Endothelial cell of umbilical vein (primary cell): ENCODE results near the gene SPEF1. TPM values are rescaled to one million over a fixed set of nuclear protein-coding genes. Genes with fewer than 3 reads are reported as not detected.

ENCODE experiments used
- BruUV-seq: library from RNA; stranded (reverse); fragments of 400-500 nt; replicated peaks from 2 replicates; lab custom pipeline; 2021; lab: Mats Ljungman, UMichigan
- CTCF ChIA-PET: fragments of 300-600, 350-600 bp; sonication (Branson Sonifier 250); formaldehyde crosslinking; loops from one replicate; lab custom pipeline; 2021; ENCODE audit warnings: antibody characterized with exemption, inconsistent platforms; lab: Charles Lee
- POLR2A ChIA-PET: fragments of 300-600, 350-600 bp; sonication (Branson Sonifier 250); formaldehyde crosslinking; loops from one replicate; lab custom pipeline; 2021; ENCODE audit warnings: antibody characterized with exemption, inconsistent platforms; lab: Charles Lee
- DNase-seq: peaks from one replicate; pipeline ENCODE4 v3.0.0-alpha.2; 2011; ENCODE audit warnings: low read depth, low spot score
- FAIRE-seq: peaks from 2 replicates; lab custom pipeline; 2011; peaks lifted over from hg19 to GRCh38; lab: Jason Lieb, UNC
- H2AFZ ChIP-seq: 2 replicates; pipeline ENCODE4 v1.6.0; 2012; ENCODE audit warnings: low read depth, low read length, control low read depth, inconsistent platforms
- H3K27ac ChIP-seq: 2 replicates; pipeline ENCODE4 v1.5.1; 2011; ENCODE audit warnings: low read depth, mild to moderate bottlenecking, control low read depth, low read length, moderate library complexity; ENCODE audit not compliant: insufficient read depth
- H3K27me3 ChIP-seq, 2 experiments: 2 replicates each; pipeline versions ENCODE4 v1.6.0 to v1.6.1; 2011; ENCODE audit warnings: low read length in 2 of 2, mixed read lengths in 1 of 2; ENCODE audit not compliant: control insufficient read depth in 2 of 2, insufficient read depth in 2 of 2
- H3K36me3 ChIP-seq, 2 experiments: 2 replicates in 1 of 2; 3 replicates in 1 of 2; pipeline ENCODE4 v1.5.1; 2011; ENCODE audit warnings: low read length in 2 of 2, mild to moderate bottlenecking in 1 of 2, moderate library complexity in 1 of 2; ENCODE audit not compliant: control insufficient read depth in 2 of 2, insufficient read depth in 2 of 2; ENCODE audit errors: extremely low read depth in 1 of 2
- H3K4me1 ChIP-seq: 3 replicates; pipeline ENCODE4 v1.5.1; 2011; ENCODE audit warnings: mild to moderate bottlenecking, low read length; ENCODE audit not compliant: control insufficient read depth, insufficient read depth; ENCODE audit errors: extremely low read depth
- H3K4me2 ChIP-seq: 2 replicates; pipeline ENCODE4 v1.6.1; 2011; ENCODE audit warnings: low read length, control low read depth, mixed read lengths; ENCODE audit not compliant: insufficient read depth
- H3K4me3 ChIP-seq, 3 experiments: fragments of 200-600 bp in 1 of 3; sonication (generic), shearing (Covaris generic) in 1 of 3; replicated peaks in 1 of 3; 2 replicates each; pipeline ENCODE4 v1.5.1; 2011 to 2016; ENCODE audit warnings: control low read depth in 3 of 3, low read length in 3 of 3, mild to moderate bottlenecking in 2 of 3, inconsistent platforms in 1 of 3, low read depth in 1 of 3, moderate library complexity in 1 of 3; ENCODE audit not compliant: insufficient read depth in 1 of 3
- H3K79me2 ChIP-seq: 2 replicates; pipeline ENCODE4 v1.6.0; 2012; ENCODE audit warnings: low read length, inconsistent platforms; ENCODE audit not compliant: control insufficient read depth, insufficient read depth
- H3K9ac ChIP-seq: replicated peaks from 2 replicates; pipeline ENCODE3; 2011; ENCODE audit warnings: low read length, control low read depth; ENCODE audit not compliant: insufficient read depth; ENCODE audit errors: extremely low read depth
- H3K9me1 ChIP-seq: replicated peaks from 3 replicates; pipeline ENCODE4 v1.6.0; 2011; ENCODE audit warnings: mild to moderate bottlenecking, low read length; ENCODE audit not compliant: control insufficient read depth, insufficient read depth; ENCODE audit errors: extremely low read depth
- H3K9me3 ChIP-seq: replicated peaks from 2 replicates; pipeline ENCODE4 v1.5.1; 2012; ENCODE audit warnings: low read length, inconsistent platforms; ENCODE audit not compliant: control insufficient read depth, insufficient read depth
- H4K20me1 ChIP-seq: replicated peaks from 2 replicates; pipeline ENCODE3; 2011; ENCODE audit warnings: mild to moderate bottlenecking, low read length; ENCODE audit not compliant: control insufficient read depth, insufficient read depth; ENCODE audit errors: extremely low read depth
- CTCF ChIP-seq, 2 donors: IDR thresholded peaks; 1 replicate in 1 of 2; 2 replicates in 1 of 2; pipeline ENCODE4 v1.5.1; 2011; ENCODE audit warnings: low read length in 2 of 2, mild to moderate bottlenecking in 2 of 2, moderate library complexity in 2 of 2, control low read depth in 1 of 2, inconsistent platforms in 1 of 2, low read depth in 1 of 2; ENCODE audit not compliant: insufficient read depth in 1 of 2; ENCODE audit errors: extremely low read depth in 1 of 2
- EZH2 ChIP-seq: IDR thresholded peaks from 2 replicates; pipeline ENCODE4 v1.6.1; 2012; ENCODE audit warnings: borderline replicate concordance, low read depth, mild to moderate bottlenecking, moderate library complexity, low read length, inconsistent platforms; ENCODE audit not compliant: severe bottlenecking
- FOS ChIP-seq: IDR thresholded peaks from 2 replicates; pipeline ENCODE4 v1.6.1; 2011; ENCODE audit warnings: mild to moderate bottlenecking, low read length, moderate library complexity, borderline replicate concordance; ENCODE audit not compliant: insufficient read depth
- GATA2 ChIP-seq: IDR thresholded peaks from 2 replicates; pipeline ENCODE4 v1.7.0; 2011; ENCODE audit warnings: low read depth, mild to moderate bottlenecking, moderate library complexity, mixed read lengths, low read length; ENCODE audit not compliant: insufficient read length, insufficient read depth
- JUN ChIP-seq: IDR thresholded peaks from 2 replicates; pipeline ENCODE4 v1.6.1; 2011; ENCODE audit warnings: borderline replicate concordance, low read depth; ENCODE audit not compliant: insufficient read length, insufficient read depth
- MAX ChIP-seq: IDR thresholded peaks from 2 replicates; pipeline ENCODE4 v1.6.1; 2011; ENCODE audit not compliant: insufficient read depth, insufficient read length
- MYC ChIP-seq: IDR thresholded peaks from one replicate; pipeline ENCODE4 v1.6.1; 2011; ENCODE audit warnings: mild to moderate bottlenecking, low read depth, low read length
- POLR2A ChIP-seq: IDR thresholded peaks from 2 replicates; pipeline ENCODE4 v1.6.1; 2012; ENCODE audit warnings: low read depth, mild to moderate bottlenecking, control low read depth, low read length
- POLR2AphosphoS5 ChIP-seq: IDR thresholded peaks from 2 replicates; pipeline ENCODE4 v1.6.1; 2012; ENCODE audit warnings: low read depth, mild to moderate bottlenecking, control low read depth, low read length, moderate library complexity; ENCODE audit not compliant: insufficient read depth
- dilution Hi-C: fragments of 300-500 bp; cut with MboI; formaldehyde crosslinking; loops from one replicate; pipeline ENCODE4 v1.15.0; 2019; ENCODE audit warnings: low sequenced_read_pairs; ENCODE audit not compliant: extremely low pct_ligation_motif_present
- intact Hi-C: fragments of 100-400 bp; cut with micrococcal nuclease; formaldehyde crosslinking; loops from one replicate; pipeline ENCODE4 v1.10.0; 2022
- polyA plus RNA-seq, 4 experiments: library from polyadenylated mRNA; depleted of rRNA in 3 of 4; stranded (reverse) in 3 of 4; unstranded in 1 of 4; fragments of >200 nt; gene quantifications; 2 replicates each; pipeline versions ENCODE4 v1.2.1 to v1.2.3, GENCODE V29; 2011 to 2012; ENCODE audit warnings: missing spikeins in 1 of 4
- total RNA-seq: library from RNA; stranded (reverse); gene quantifications from 2 replicates; pipeline ENCODE4 v1.2.3, GENCODE V29; 2021

Gene SPEF1
- total and polyA plus RNA-seq, 2 donors (not counting 3 experiments of a cell fraction or from before 2014, with no cell fraction given): 0.07 to 0.44 TPM

GRCh38 chr20:3796477-3797225, 15.4 kb upstream of the SPEF1 start:
- Histone ChIP-seq H3K27me3 (no peaks in the 10 kb centered on the region), H4K20me1 (no peaks in the 10 kb centered on the region), H3K9me1 (no peaks in the 10 kb centered on the region), H3K9ac (peak overlapping the region; percentile 58), H3K27ac (peak overlapping the region; percentile 9), H3K4me2 (peak overlapping the region; percentile 68), H3K36me3 (peaks cover 0 to 7% of the 10 kb centered on the region in 2 experiments), H2AFZ (no peak overlapping the region), H3K79me2 (peaks cover 25% of the 10 kb centered on the region), H3K4me1 (peaks cover 20% of the 10 kb centered on the region), H3K9me3 (no peaks in the 10 kb centered on the region), H3K4me3 (peak overlapping the region; percentile 66 to 90 (median 69))
- POLR2A ChIA-PET: interaction anchor here (1.0 to 1.2 kb wide), 3 partner anchors 8 to 24 kb away, joined by 3 to 4 read pairs (median 3); partner anchors contain the start of gene SPEF1
- CTCF ChIA-PET: interaction anchor here (1.0 to 2.1 kb wide), 6 partner anchors 8 to 58 kb away, joined by 3 to 29 read pairs (median 5); partner anchors contain the start of genes AP5S1, CENPB and SPEF1
- dilution Hi-C loops: no loop called here
- FAIRE-seq (peak; percentile 35), DNase-seq (no peak)
- BruUV-seq: no TSS peak
- intact Hi-C loops: loop anchor here (1.0 kb wide), 2 partner anchors 12 to 24 kb away; partner anchors contain the start of gene AP5S1
- no peak for TF ChIP-seq POLR2A

- H3K9me3 ChIP-seq: no peaks in the 10 kb centered on the region
- H3K79me2 ChIP-seq: peaks cover 25% of the 10 kb centered on the region
- no peaks in the 10 kb centered on the region for H3K9me1 ChIP-seq
- DNase-seq (peak; percentile 88), FAIRE-seq (peak; percentile 97)
- H3K4me2 ChIP-seq: peak within 1 kb of the TSS; percentile 75
- peak within 1 kb of the TSS; percentile 84 for H3K27ac ChIP-seq
- intact Hi-C loops: loop anchor here (1.0 kb wide), 2 partner anchors 13 to 25 kb away; partner anchors contain the start of gene AP5S1
- no peaks in the 10 kb centered on the region for H3K36me3 ChIP-seq
- peak within 1 kb of the TSS; percentile 79 for H2AFZ ChIP-seq
- peak within 1 kb of the TSS; percentile 91 for H3K9ac ChIP-seq
- TF ChIP-seq JUN (no peak), MAX (no peak), MYC (no peak), CTCF (IDR thresholded peaks at IDR 0.05; ENCODE audit: extremely low read depth in 1 of 2, insufficient read depth in 1 of 2, low read depth in 1 of 2, low read length in 2 of 2) (peak in 1 of 2 donors; percentile 49), EZH2 (no peak), POLR2AphosphoS5 (peak; percentile 57), FOS (no peak), GATA2 (no peak), POLR2A (peak; percentile 61)
- dilution Hi-C loops: no loop called here
- H3K27me3 ChIP-seq: no peaks in the 10 kb centered on the region
- CTCF ChIA-PET: interaction anchor here (1.0 to 2.1 kb wide), 6 partner anchors 9 to 59 kb away, joined by 3 to 29 read pairs (median 5); partner anchors contain the start of genes AP5S1, CENPB and SPEF1
- BruUV-seq: TSS peak; percentile 84
- H3K4me3 ChIP-seq: peak within 1 kb of the TSS; percentile 66 to 90 (median 70)
- POLR2A ChIA-PET: interaction anchor here (1.0 to 1.2 kb wide), 3 partner anchors 9 to 25 kb away, joined by 3 to 4 read pairs (median 3); partner anchors contain the start of gene SPEF1
- H4K20me1 ChIP-seq: no peaks in the 10 kb centered on the region
- H3K4me1 ChIP-seq: peaks cover 20% of the 10 kb centered on the region
Observed at GRCh38 chr20:3795511-3796468, 14.5 kb upstream of the SPEF1 start, which contains the start of gene CDC25B. Gene CDC25B (plus strand): TSS chr20:3796310. CDS start chr20:3796532, 222 bp downstream.
